ENCODE measurements around the gene FXYD2.

The FXYD2 gene

GRCh38 chr11:117863383-117863782 lies 38.8 kb upstream of the FXYD2 start:
- no peak overlapping the region for H2AFZ ChIP-seq (ENCODE audit: low read depth, low read length)
- no peak overlapping the region for H3K4me3 ChIP-seq (ENCODE audit: low read length)
- no peaks in the 10 kb centered on the region for H3K36me3 ChIP-seq (ENCODE audit: insufficient read depth, low read length)
- H3K27me3 ChIP-seq (ENCODE audit: insufficient read depth, low read length) = no peaks in the 10 kb centered on the region
- no peaks in the 10 kb centered on the region for H3K9me3 ChIP-seq (ENCODE audit: low read length)
- H3K4me1 ChIP-seq (ENCODE audit: insufficient read depth, low read length) = peaks cover 11% of the 10 kb centered on the region

- Histone ChIP-seq H2AFZ (ENCODE audit: low read depth, low read length) (no peak overlapping the region), H3K4me1 (ENCODE audit: insufficient read depth, low read length) (peaks cover 11% of the 10 kb centered on the region), H3K27me3 (ENCODE audit: insufficient read depth, low read length) (no peaks in the 10 kb centered on the region)
These were observed 38.2 kb upstream of the FXYD2 start for GRCh38 chr11:117862753-117863152.

GRCh38 chr11:117862019-117862725 lies 37.6 kb upstream of the FXYD2 start:
- no peaks in the 10 kb centered on the region for H3K36me3 ChIP-seq (ENCODE audit: insufficient read depth, low read length)
- no peak overlapping the region for H3K4me3 ChIP-seq (ENCODE audit: low read length)
- no peaks in the 10 kb centered on the region for H3K9me3 ChIP-seq (ENCODE audit: low read length)
- H3K27me3 ChIP-seq (ENCODE audit: insufficient read depth, low read length) = no peaks in the 10 kb centered on the region
- H3K4me1 ChIP-seq (ENCODE audit: insufficient read depth, low read length) = peaks cover 11% of the 10 kb centered on the region
- no peak overlapping the region for H2AFZ ChIP-seq (ENCODE audit: low read depth, low read length)

More at GRCh38 chr11:117862753-117863152, 38.2 kb upstream of the FXYD2 start:
- Histone ChIP-seq H3K9me3 (ENCODE audit: low read length) (no peaks in the 10 kb centered on the region), H3K36me3 (ENCODE audit: insufficient read depth, low read length) (no peaks in the 10 kb centered on the region), H3K4me3 (ENCODE audit: low read length) (no peak overlapping the region)

DNA sequence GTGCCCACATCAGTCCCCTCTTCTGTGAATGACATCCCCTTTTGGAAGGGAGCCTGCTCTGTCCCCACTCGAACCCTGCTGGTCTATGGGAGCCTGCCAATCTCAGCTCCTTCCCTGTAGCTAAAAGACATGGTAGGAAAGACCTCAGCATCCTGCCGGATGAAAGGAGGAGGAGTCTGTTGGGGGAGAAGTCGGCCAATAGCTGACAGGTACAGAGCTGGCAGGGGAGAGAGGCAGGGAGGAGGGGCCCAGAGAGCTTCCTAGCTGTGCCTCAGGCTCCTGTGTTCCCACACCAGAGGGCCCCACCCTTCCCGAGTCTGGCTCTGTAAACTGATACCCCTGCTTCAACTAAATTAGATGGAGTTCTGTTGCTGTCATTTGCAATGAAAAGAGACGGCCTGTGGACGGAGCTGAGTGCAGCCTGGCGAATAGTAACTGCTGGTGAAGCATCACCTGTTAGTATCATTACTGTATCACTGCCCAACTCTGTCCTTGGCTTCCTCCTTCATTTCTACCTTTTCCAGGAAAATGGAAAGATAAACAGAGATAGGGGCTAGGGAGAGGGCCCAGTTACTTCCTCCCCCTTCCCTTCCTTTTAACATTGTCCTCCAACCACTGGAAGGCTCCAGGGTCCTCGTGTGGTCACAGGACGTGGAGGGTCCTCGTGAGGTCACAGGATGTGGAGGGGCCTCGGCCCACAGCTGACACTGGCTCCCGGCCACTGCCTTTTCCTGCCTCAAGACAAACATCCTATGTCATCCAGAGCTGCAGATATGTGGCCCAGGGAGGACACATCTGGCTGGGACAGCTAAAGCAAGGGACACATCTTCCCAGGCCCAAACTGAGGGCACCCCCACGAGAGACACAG lies 36.8 kb upstream of the FXYD2 start:
- Histone ChIP-seq H3K9me3 (ENCODE audit: low read length) (no peaks in the 10 kb centered on the region), H3K36me3 (ENCODE audit: insufficient read depth, low read length) (no peaks in the 10 kb centered on the region), H3K27me3 (ENCODE audit: insufficient read depth, low read length) (no peaks in the 10 kb centered on the region), H2AFZ (ENCODE audit: low read depth, low read length) (no peak overlapping the region), H3K4me1 (ENCODE audit: insufficient read depth, low read length) (peaks cover 11% of the 10 kb centered on the region), H3K4me3 (ENCODE audit: low read length) (no peak overlapping the region)

GRCh38 chr11:117860139-117860538 lies 35.6 kb upstream of the FXYD2 start:
- Histone ChIP-seq H3K4me3 (ENCODE audit: low read length) (no peak overlapping the region), H3K4me1 (ENCODE audit: insufficient read depth, low read length) (peaks cover 11% of the 10 kb centered on the region), H3K9me3 (ENCODE audit: low read length) (no peaks in the 10 kb centered on the region), H2AFZ (ENCODE audit: low read depth, low read length) (no peak overlapping the region), H3K36me3 (ENCODE audit: insufficient read depth, low read length) (no peaks in the 10 kb centered on the region), H3K27me3 (ENCODE audit: insufficient read depth, low read length) (no peaks in the 10 kb centered on the region)

- Histone ChIP-seq H3K36me3 (ENCODE audit: insufficient read depth, low read length) (no peaks in the 10 kb centered on the region), H3K27me3 (ENCODE audit: insufficient read depth, low read length) (no peaks in the 10 kb centered on the region), H3K4me1 (ENCODE audit: insufficient read depth, low read length) (peaks cover 11% of the 10 kb centered on the region), H3K4me3 (ENCODE audit: low read length) (no peak overlapping the region), H3K9me3 (ENCODE audit: low read length) (no peaks in the 10 kb centered on the region), H2AFZ (ENCODE audit: low read depth, low read length) (no peak overlapping the region)
These were observed 35.1 kb upstream of the FXYD2 start for GRCh38 chr11:117859488-117860112.

DNA sequence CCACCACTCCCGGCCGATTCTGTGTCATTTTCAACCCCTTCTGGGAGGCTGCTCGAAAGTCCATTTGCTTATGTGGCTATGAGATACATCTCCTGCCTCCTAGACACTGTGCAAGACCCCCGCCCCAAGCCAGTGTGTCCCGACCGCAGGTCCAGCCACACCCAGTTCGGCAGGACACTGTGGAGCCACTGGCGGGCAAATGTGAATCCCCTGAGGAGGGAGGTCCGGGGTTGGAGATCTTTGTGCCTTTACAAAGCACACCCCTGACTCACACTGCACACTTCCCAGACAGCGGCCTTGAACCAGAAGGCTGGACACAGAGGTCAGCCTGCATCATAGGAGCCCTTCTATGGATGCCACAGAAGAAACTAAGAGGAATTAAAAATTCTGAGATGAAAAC lies 34.5 kb upstream of the FXYD2 start:
- Histone ChIP-seq H3K9me3 (ENCODE audit: low read length) (peaks cover 2% of the 10 kb centered on the region), H3K4me3 (ENCODE audit: low read length) (no peak overlapping the region), H3K4me1 (ENCODE audit: insufficient read depth, low read length) (peaks cover 11% of the 10 kb centered on the region), H3K27me3 (ENCODE audit: insufficient read depth, low read length) (no peaks in the 10 kb centered on the region), H3K36me3 (ENCODE audit: insufficient read depth, low read length) (no peaks in the 10 kb centered on the region), H2AFZ (ENCODE audit: low read depth, low read length) (no peak overlapping the region)

DNA sequence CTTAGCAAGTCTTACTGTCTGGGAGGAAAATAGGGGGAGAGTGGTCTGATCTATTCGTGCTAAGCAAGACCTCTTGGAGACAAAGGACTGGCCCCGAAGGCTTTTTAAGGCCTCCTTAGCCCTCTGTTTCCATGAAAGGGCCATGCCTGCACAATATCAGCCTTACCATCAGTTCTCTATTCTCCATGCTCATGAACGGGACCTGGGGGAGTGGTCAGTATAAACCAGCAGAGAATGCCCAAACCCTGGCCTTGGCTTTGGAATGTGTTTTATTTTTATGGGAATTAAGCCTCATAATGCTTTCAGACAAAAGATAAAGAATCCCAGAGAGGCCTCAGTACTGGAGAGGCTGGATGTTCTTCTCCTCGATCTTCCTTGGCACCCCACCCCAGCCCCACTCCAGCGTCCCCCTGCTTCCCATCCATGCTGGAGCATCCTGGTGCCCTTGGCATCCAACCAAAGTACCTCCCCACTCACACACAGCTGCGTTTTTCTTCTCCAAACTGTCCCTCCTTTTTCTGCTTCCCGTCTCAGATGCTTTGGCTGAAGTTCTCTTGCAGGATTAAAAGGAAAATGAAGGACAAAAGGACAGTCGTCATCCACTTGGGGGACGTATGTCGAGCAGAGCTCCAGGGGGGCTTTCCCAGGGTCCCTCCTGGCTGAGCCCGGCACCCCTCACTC lies 33.3 kb upstream of the FXYD2 start:
- Histone ChIP-seq H3K9me3 (ENCODE audit: low read length) (peaks cover 3% of the 10 kb centered on the region), H3K27me3 (ENCODE audit: insufficient read depth, low read length) (no peaks in the 10 kb centered on the region), H2AFZ (ENCODE audit: low read depth, low read length) (no peak overlapping the region), H3K4me3 (ENCODE audit: low read length) (no peak overlapping the region), H3K36me3 (ENCODE audit: insufficient read depth, low read length) (no peaks in the 10 kb centered on the region), H3K4me1 (ENCODE audit: insufficient read depth, low read length) (peaks cover 11% of the 10 kb centered on the region)

GRCh38 chr11:117855912-117856651 lies 31.5 kb upstream of the FXYD2 start:
- Histone ChIP-seq H2AFZ (ENCODE audit: low read depth, low read length) (no peak overlapping the region), H3K27me3 (ENCODE audit: insufficient read depth, low read length) (no peaks in the 10 kb centered on the region), H3K4me1 (ENCODE audit: insufficient read depth, low read length) (peaks cover 2% of the 10 kb centered on the region), H3K9me3 (ENCODE audit: low read length) (peaks cover 9% of the 10 kb centered on the region), H3K4me3 (ENCODE audit: low read length) (no peak overlapping the region), H3K36me3 (ENCODE audit: insufficient read depth, low read length) (no peaks in the 10 kb centered on the region)

- Histone ChIP-seq H3K36me3 (ENCODE audit: insufficient read depth, low read length) (no peaks in the 10 kb centered on the region), H3K9me3 (ENCODE audit: low read length) (peaks cover 9% of the 10 kb centered on the region), H3K4me3 (ENCODE audit: low read length) (no peak overlapping the region), H3K27me3 (ENCODE audit: insufficient read depth, low read length) (no peaks in the 10 kb centered on the region), H2AFZ (ENCODE audit: low read depth, low read length) (no peak overlapping the region), H3K4me1 (ENCODE audit: insufficient read depth, low read length) (no peaks in the 10 kb centered on the region)
These were observed 30.8 kb upstream of the FXYD2 start for GRCh38 chr11:117855186-117855845.

- H3K4me3 ChIP-seq (ENCODE audit: low read length) = no peak overlapping the region
- no peaks in the 10 kb centered on the region for H3K4me1 ChIP-seq (ENCODE audit: insufficient read depth, low read length)
- H3K36me3 ChIP-seq (ENCODE audit: insufficient read depth, low read length) = no peaks in the 10 kb centered on the region
- H2AFZ ChIP-seq (ENCODE audit: low read depth, low read length) = no peak overlapping the region
- no peaks in the 10 kb centered on the region for H3K27me3 ChIP-seq (ENCODE audit: insufficient read depth, low read length)
- peaks cover 9% of the 10 kb centered on the region for H3K9me3 ChIP-seq (ENCODE audit: low read length)
These were observed 27.8 kb upstream of the FXYD2 start for GRCh38 chr11:117852309-117852708.

GRCh38 chr11:117851852-117852251 lies 27.3 kb upstream of the FXYD2 start:
- Histone ChIP-seq H3K36me3 (ENCODE audit: insufficient read depth, low read length) (no peaks in the 10 kb centered on the region), H3K4me1 (ENCODE audit: insufficient read depth, low read length) (no peaks in the 10 kb centered on the region), H3K27me3 (ENCODE audit: insufficient read depth, low read length) (no peaks in the 10 kb centered on the region), H2AFZ (ENCODE audit: low read depth, low read length) (no peak overlapping the region), H3K9me3 (ENCODE audit: low read length) (peaks cover 9% of the 10 kb centered on the region), H3K4me3 (ENCODE audit: low read length) (no peak overlapping the region)

Measured in neuron (in vitro differentiated cells).